Kidney (tissue), 14 donors: Measurements from ENCODE around the gene SCRN3. TPM values are rescaled to one million over a fixed set of nuclear protein-coding genes. Genes with fewer than 3 reads are reported as not detected.
A peak's percentile ranks its signal among the peaks of the same experiment; 100 is the strongest.

ENCODE experiments used
- DNase-seq, 5 donors: peaks; one replicate each; pipeline ENCODE4 v3.0.0-alpha.2; 2013 to 2020
- FAIRE-seq: peaks from 2 replicates; lab custom pipeline; 2012; peaks lifted over from hg19 to GRCh38; lab: Jason Lieb, UNC
- H3K27ac ChIP-seq, 2 donors: one replicate each; pipeline ENCODE4 v1.7.0; 2013; ENCODE audit warnings: low read depth in 2 of 2, low read length in 2 of 2, inconsistent platforms in 1 of 2
- H3K27me3 ChIP-seq: one replicate; pipeline ENCODE4 v1.7.1; 2013; ENCODE audit warnings: low read length, inconsistent platforms; ENCODE audit not compliant: control insufficient read depth, insufficient read depth
- H3K36me3 ChIP-seq, 3 donors: one replicate each; pipeline versions ENCODE4 v1.7.0 to v1.7.1; 2013; ENCODE audit warnings: low read length in 3 of 3, control low read depth in 1 of 3, inconsistent platforms in 1 of 3; ENCODE audit not compliant: insufficient read depth in 3 of 3, control insufficient read depth in 2 of 3
- H3K4me1 ChIP-seq, 3 donors: one replicate each; pipeline versions ENCODE4 v1.7.0 to v1.7.1; 2013; ENCODE audit warnings: low read length in 3 of 3, inconsistent platforms in 1 of 3, low read depth in 1 of 3; ENCODE audit not compliant: control insufficient read depth in 2 of 3, insufficient read depth in 2 of 3
- H3K4me3 ChIP-seq, 3 donors: one replicate each; pipeline versions ENCODE4 v1.7.0 to v1.8.1; 2013; ENCODE audit warnings: low read length in 3 of 3, control low read depth in 1 of 3, inconsistent platforms in 1 of 3
- H3K9ac ChIP-seq, 3 donors: one replicate each; pipeline versions ENCODE4 v1.7.0 to v1.7.1; 2013; ENCODE audit warnings: low read length in 3 of 3, control low read depth in 1 of 3, inconsistent platforms in 1 of 3
- H3K9me3 ChIP-seq, 3 donors: one replicate each; pipeline versions ENCODE4 v1.7.0 to v1.7.1; 2013; ENCODE audit warnings: low read length in 3 of 3, control low read depth in 1 of 3, inconsistent platforms in 1 of 3; ENCODE audit not compliant: control insufficient read depth in 2 of 3, insufficient read depth in 1 of 3
- CTCF ChIP-seq: IDR thresholded peaks from 3 replicates; pipeline ENCODE4 v1.5.1; 2012; ENCODE audit warnings: mild to moderate bottlenecking, moderate library complexity, borderline replicate concordance; ENCODE audit not compliant: insufficient read depth; ENCODE audit errors: extremely low read depth
- intact Hi-C: fragments of 100-400 bp; cut with DNase I; formaldehyde crosslinking; loops from one replicate; pipeline ENCODE4 v1.11.1; 2022
- polyA plus RNA-seq: library from polyadenylated mRNA; stranded (reverse); fragments of 350-450 nt; fragmentation: Illumina TruSeq; extraction: RNeasy Lipid Tissue Mini Kit (QIAGEN cat#74804); gene quantifications from one replicate; pipeline ENCODE4 v1.2.3, GENCODE V29; 2014; ENCODE audit warnings: low read depth, low replicate concordance; ENCODE audit not compliant: insufficient read depth
- total RNA-seq: library from RNA; stranded (reverse); fragmentation: NEBNext Ultra II Directional; extraction: Animal tissue kit (Norgen Biotek cat#: 25700); gene quantifications from one replicate; pipeline ENCODE4 v1.2.1, GENCODE V29; 2021
- donor health status: control.
- donor health status: control.
- donor health status: control.
- donor health status: control.
- donor health status: control.
- donor health status: DM: yes; HTN: yes; CAD: no.
- donor health status: Normal renal cell carcinoma (clear cell type).

SCRN3 gene
- total and polyA plus RNA-seq, 2 donors from 2014 or later = 13.7 to 29.0 TPM

DNA sequence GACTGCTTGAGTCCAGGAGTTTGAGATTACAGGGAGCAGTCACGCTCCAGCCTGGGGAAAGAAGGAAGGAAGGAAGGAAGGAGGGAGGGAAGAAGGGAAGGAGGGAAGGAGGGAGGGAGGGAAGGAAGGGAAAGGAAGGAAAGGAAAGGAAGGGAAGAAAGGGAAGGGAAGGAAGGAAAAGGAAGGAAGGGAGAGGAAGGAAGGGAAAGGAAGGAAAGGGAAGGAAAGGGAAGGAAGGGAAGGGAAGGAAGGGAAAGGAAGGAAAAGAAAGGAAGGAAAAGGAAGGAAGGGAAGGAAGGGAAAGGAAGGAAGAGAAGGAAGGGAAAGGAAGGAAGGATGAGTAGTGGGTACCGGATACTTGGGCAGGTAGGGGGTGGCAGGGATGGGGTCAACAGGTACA lies 59.0 kb downstream of the SCRN3 start:
- H3K27me3 ChIP-seq = no peaks in the 10 kb centered on the region
- no peak for FAIRE-seq
- intact Hi-C loops = no loop called here

DNA sequence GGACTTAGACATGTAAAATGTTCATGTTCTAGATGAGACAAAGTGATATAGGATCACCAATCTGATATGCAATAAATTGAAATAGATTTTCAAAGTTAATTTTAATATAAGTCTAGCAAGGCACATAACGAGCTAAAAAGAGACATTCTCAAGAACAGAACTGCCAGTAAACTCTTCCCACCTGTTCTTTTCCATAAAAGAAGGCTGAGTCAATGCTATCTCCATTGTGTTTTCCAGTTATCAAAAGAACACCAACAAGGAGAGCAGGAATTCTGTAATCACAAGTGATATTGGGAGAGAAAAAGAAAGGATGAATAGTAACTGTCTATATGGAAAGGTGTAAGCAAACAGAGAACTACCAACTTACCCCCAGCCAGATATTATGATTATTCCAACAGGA lies 65.7 kb downstream of the SCRN3 start:
- Histone ChIP-seq H3K4me3 (no peak overlapping the region), H3K9me3 (no peaks in the 10 kb centered on the region), H3K27ac (no peak overlapping the region), H3K36me3 (peaks cover 0 to 11% (median 3%) of the 10 kb centered on the region in 3 donors), H3K9ac (no peak overlapping the region), H3K27me3 (no peaks in the 10 kb centered on the region), H3K4me1 (no peaks in the 10 kb centered on the region)
- FAIRE-seq (no peak), DNase-seq (no peak)
- no peak for TF ChIP-seq CTCF
- intact Hi-C loops = no loop called here

More for the DNA sequence above, 59.0 kb downstream of the SCRN3 start:
- H3K27ac ChIP-seq = no peak overlapping the region
- H3K9me3 ChIP-seq = no peaks in the 10 kb centered on the region
- H3K4me3 ChIP-seq = no peak overlapping the region
- no peak overlapping the region for H3K9ac ChIP-seq
- H3K4me1 ChIP-seq = no peaks in the 10 kb centered on the region
- peaks cover 0 to 11% (median 0%) of the 10 kb centered on the region in 3 donors for H3K36me3 ChIP-seq
- no peak for TF ChIP-seq CTCF
- no peak for DNase-seq

DNA sequence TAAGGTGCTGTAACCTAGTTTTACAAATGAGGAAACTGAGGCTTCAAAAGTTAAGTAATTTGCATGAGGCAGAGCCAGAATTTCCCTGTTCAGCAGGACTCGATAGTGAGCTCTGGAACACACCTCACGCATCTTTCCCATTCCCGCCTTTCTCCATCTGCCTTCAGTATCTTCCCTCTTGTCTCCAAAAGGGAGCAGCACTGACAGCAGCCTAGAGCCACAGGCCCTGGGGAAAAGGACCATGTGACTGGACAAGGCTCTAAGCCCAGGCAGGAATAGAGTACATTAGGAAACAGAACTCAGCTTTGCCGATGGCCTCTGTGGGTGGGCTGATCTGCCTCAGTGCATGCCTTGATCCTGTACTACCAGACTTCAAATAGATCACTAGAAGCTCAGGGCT lies 69.8 kb downstream of the SCRN3 start:
- intact Hi-C loops = no loop called here
- TF ChIP-seq CTCF = no peak
- no peak for FAIRE-seq
- Histone ChIP-seq H3K4me3 (no peak overlapping the region), H3K9me3 (no peaks in the 10 kb centered on the region), H3K27me3 (no peaks in the 10 kb centered on the region), H3K4me1 (no peaks in the 10 kb centered on the region), H3K36me3 (peaks cover 0 to 3% (median 0%) of the 10 kb centered on the region in 3 donors), H3K27ac (no peak overlapping the region), H3K9ac (no peak overlapping the region)
- peak in 2 of 5 donors; percentile 21 to 40 for DNase-seq

DNA sequence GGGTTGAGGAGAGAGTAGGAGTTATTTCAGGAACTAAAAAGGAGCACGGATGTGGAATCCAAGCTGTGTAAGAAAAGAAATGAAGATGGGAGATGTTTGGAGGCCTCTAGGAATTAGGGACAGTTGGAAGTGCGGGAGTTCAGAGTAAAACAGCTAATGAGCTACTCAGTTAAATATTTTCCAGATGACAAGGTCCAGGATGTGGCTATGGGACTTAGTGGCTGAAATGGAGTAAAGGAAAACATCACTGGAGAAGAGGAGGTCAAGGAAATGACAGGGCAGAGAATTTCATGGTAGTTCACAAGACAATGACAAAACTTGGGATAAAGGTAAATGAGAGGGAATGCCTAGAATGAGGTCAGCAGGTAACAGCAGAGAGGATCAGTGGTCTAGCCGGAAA lies 78.3 kb downstream of the SCRN3 start:
- DNase-seq = no peak
- FAIRE-seq = no peak
- Histone ChIP-seq H3K9ac (no peak overlapping the region), H3K27ac (no peak overlapping the region), H3K4me1 (peaks cover 0 to 4% (median 0%) of the 10 kb centered on the region in 3 donors), H3K4me3 (no peak overlapping the region), H3K27me3 (no peaks in the 10 kb centered on the region), H3K36me3 (peaks cover 0 to 3% (median 0%) of the 10 kb centered on the region in 3 donors), H3K9me3 (no peaks in the 10 kb centered on the region)
- intact Hi-C loops = no loop called here
- TF ChIP-seq CTCF = no peak
